CD4-positive, alpha-beta T cell treated with Interferon gamma for 1 hour (primary cell): Measurements from ENCODE around the gene ABI1.

Source experiments
- DNase-seq: peaks from one replicate; pipeline ENCODE4 v3.0.0-alpha.2; 2020

ABI1 gene

GRCh38 chr10:26854524-26854923 is 6.2 kb downstream of the ABI1 start:
- no peak for DNase-seq

GRCh38 chr10:26844396-26844975 is 16.3 kb downstream of the ABI1 start:
- DNase-seq, result no peak

DNA sequence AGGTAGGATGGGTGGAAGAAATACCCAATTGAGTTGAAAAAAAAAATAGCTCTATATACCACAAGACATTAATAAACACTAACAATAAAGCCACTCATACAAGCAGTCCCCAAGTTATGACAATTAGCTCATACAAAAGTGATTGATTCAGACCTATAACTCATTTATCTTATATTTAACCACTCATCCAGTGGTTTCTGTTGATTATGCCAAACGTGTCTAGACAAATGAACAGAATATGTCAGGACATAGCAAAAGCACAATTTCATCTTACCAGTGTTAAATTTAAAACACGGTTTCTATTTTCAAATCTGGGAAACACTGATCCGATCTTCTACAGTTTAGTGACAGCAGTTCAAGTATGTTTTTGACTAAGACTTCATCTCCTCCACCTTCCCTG is 17.0 kb downstream of the ABI1 start:
- DNase-seq, result no peak

DNA sequence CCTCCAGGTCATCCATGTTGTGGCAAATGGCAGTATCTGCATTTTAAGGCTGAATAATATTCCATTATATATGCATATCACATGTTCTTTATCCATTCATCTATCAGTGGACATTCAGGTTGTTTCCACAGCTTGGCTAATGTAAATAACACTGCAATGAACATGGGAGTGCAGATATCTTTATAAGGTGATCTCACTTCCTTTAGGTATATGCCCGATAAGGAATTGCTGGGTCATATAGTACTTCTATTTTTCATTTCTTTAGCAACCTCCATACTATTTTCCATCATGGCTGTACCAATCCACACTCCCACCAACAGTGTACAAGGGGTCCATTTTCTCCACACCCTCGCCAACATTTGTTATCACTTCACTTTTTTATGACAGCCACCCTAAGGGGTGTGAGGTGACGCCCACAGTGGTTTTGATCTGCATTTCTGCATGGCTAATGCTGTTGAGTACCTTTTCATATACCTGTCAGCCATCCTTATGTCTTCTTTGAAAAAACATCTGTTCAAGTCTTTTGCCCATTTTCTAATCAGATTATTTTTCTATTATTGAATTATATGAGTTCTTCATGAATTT is 18.9 kb downstream of the ABI1 start:
- no peak for DNase-seq

- DNase-seq, result no peak
Measured at GRCh38 chr10:26840938-26841732, 19.6 kb downstream of the ABI1 start.

GRCh38 chr10:26839966-26840627 is 20.7 kb downstream of the ABI1 start:
- DNase-seq, result no peak

DNA sequence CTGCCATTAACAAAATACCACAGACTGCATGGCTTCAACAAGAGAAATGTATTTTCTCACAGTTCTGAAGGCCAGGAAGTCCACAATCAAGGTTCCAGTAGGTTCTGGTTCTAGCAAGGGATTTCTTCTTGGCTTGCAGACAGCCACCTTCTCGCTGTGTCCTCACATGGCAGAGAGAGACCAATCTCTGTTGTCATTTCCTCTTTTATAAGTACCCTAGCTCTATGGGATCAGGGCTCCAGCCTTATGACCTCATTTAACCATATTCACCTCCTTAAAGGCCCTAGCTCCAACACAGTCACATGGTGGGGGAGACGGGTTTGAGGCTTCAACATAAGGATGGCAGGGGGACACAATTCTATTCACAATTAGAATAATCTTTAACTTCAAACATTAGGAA is 23.6 kb downstream of the ABI1 start:
- no peak for DNase-seq

DNA sequence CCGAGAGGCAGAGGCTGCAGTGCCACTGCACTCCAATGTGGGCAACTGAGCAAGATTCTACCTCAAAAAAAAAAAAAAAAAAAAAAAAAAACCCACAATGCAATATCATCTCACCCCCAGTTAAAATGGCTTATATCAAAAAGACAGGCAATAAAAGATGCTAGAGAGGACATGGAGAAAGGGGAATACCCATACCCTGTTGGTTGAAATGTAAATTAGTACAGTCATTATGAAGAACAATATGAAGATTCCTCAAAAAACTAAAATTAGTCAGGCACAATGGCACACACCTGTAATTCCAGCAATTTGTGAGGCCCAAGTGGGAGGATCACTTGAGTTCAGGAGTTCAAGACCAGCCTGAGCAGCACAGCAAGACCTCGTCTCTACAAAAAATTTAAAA is 25.7 kb downstream of the ABI1 start:
- DNase-seq, result no peak

DNA sequence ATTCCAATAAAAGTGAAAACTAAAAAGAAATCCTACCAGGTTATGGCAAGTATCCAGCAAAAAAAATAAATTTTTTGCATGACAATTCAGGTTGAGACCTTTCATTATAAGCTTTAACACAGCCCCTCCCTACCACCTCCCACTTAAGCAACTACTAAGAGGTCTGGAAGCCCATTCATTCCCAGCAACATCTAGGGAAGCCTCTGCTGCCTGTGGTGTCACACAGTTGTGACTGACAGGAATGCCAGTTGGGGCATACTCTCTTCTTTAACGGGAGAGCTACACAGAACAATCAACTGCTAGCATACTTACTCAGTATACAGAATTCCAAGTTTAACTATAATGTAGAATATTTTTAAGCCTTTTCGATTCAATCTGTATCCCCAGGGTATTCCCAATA is 27.8 kb downstream of the ABI1 start:
- DNase-seq, result no peak

GRCh38 chr10:26831936-26832335 is 28.8 kb downstream of the ABI1 start:
- DNase-seq, result no peak

DNA sequence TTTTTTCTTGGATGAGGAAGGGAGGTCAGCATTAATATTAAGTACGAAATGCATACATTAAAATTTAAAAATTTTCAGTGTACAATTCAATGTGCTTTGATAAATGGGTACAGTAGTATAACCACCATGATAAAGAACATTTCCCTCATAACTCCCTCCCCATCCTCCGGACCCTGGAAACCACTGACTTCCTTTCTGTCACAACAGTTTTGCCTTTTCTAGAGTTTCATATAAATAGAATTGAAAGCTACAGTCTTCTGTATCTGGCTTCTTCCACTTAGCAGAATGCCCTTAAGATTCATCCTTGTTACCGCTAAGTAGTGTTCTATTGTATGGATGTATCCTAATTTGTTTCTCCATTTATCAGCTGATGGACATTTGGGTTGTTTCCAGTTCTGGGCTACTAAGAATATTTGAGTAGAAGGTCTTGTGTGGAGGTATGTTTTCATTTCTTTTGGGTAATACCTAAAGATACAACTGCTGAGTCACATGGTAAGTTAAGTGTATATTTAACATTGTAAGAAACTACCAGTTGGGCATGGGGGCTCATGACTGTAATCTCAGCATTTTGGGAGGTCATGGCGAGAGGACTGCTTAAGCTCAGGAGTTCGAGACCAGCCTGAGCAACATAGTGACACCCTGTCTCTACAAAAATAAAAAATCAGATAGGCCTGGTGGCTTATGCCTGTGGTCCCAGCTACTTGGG is 30.8 kb downstream of the ABI1 start:
- DNase-seq, result no peak

DNA sequence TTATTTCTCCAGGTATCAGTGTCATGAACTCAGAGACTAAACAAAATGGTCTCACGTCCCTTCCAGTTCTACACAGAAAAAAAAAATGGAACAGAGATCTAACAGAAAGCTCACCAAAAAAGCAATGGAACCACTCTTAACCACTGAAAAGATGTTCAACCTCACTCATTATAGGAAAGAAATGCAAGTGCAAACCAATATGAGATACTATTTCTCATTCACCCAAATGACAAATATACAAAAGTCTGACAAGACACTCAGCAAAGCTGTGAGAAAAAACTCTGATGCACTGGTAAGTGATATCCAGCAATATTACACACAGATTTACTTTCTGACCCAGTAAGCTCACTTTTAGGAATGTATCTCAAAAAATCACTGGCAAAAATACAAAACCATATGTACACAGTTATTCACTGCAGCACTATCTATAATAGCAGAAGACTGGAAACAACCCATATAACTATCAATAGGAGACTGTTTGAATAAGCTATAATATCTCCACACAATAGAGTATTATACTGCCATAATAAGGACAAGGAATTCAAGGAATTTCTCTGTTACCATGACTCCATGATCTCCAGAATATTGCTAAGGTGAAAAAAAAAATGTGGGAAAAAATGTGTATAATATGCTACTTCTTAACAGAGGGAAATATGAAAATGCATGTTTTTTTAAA is 36.6 kb downstream of the ABI1 start:
- DNase-seq, result no peak

DNA sequence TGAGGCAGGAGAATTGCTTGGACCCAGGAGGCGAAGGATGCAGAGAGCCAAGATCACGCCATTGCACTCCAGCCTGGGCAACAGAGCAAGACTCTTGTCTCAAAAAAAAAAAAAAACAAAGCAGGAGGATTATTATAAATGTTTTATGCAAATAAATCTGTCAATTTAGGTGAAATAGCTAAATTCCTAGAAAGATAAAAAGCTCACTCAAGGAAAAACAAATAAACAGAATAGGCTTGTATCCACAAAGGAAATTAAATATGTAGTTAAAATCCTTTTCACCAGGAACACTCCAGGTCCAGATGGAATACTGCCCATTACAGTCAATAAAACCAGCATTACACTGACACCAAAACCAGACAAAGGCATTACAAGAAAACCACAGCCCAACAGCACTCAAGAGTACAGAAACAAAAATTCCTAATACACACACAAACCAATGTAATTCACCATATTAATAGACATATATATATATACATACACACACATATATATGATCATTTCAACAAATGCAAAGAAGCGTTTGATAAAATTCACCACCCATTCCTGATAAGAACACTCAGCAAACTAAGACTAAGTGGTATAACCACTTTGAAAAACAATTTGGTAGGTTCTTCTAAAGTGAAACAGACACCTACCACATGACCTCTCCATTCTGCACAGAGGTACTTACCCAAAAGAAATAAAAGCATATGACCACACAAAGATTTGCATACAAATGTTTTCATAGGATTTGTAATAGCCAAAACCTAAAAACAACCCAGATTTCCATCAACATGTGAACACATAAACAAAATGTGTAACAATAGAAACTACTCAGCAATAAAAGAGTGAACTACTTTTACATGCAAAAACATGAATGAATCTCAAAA is 38.8 kb downstream of the ABI1 start:
- DNase-seq, result no peak

DNA sequence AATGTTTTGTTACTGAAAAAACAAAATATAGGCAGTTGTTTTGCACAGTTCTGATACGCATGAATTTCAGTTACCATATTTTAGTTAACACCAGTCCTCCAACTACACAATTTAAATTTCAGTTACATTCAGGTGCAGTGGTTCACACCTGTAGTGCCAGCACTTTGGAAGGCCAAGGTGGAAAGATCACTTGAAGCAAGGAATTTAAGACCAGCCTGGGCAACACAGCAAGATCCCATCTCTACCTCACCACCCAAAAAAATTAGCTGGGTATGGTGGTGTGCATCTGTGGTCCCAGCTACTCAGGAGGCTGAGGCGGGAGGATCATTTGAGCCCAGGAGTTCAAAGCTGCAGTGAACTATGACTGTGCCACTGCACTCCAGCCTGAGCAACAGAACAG is 45.3 kb downstream of the ABI1 start:
- no peak for DNase-seq

GRCh38 chr10:26810435-26811026 is 50.2 kb downstream of the ABI1 start:
- DNase-seq, result no peak

DNA sequence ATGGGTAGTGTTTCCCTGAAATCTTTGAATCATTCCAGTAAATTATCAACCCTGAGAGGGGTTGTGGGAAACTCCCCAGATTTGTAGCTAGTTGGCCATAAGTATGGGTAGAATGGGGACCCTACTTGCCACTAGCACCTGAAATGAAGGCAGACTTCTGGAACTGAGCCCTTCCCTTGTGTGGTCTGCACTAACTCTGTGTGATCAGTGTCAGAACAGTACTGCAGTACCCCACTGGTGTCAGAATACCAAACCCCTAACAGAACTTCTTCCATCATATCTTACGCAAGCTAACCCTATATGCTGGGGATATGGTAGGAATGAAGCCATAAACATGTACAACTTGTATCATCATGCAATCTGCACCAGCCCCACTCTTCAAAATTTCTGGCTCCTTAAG is 50.8 kb downstream of the ABI1 start:
- DNase-seq, result no peak

- DNase-seq, result no peak
Measured at GRCh38 chr10:26807532-26807931, 53.2 kb downstream of the ABI1 start.

GRCh38 chr10:26806557-26806956 is 54.2 kb downstream of the ABI1 start:
- no peak for DNase-seq

- no peak for DNase-seq
Measured at GRCh38 chr10:26805567-26806245, 55.1 kb downstream of the ABI1 start.
